ENCODE results near the gene FOS.

DNA sequence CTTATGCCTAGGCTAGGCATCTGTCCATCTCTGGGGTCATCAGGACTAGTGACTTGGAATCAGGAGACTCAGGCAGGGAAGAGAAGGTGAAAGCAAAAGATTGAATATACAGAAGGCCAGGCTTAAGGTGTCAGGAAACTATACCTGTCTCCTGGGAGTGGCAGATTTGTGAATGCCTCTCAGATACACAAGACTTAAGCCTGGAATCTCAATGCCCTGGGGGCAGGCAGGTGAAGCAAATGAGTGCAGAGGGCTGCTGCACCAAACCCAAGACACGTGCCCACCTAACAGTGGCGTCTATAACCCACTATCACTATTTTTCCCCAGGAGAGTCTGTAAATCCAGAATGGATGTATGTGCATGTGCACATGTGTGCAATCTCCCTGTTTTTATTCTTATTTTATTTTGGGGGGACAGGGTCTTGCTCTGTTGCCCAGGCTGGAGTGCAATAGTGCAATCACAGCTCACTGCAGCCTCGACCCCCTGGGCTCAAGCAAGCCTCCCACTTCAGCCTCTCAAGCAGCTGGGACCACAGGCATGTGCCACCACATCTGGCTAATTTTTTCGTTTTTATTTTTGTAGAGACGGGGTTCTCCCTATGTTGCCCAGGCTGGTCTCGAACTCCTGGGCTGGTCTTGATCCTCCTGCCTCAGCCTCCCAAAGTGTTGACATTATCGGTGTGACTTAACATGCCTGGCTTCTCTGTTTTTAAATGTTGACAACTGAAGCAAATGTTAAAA lies 31.9 kb upstream of the FOS start:
- TF ChIP-seq HNF4A (conservative IDR thresholded peaks at IDR 0.05): no peak
- TF ChIP-seq REST (IDR thresholded peaks at IDR 0.05): no peak
- no peak for TF ChIP-seq CTCF (IDR thresholded peaks at IDR 0.05; ENCODE audit: low read depth, low read length, missing input control)
- TF ChIP-seq MAX (IDR thresholded peaks at IDR 0.05): no peak
- TF ChIP-seq TAF1 (conservative IDR thresholded peaks at IDR 0.05): no peak
- no peak for TF ChIP-seq JUND (IDR thresholded peaks at IDR 0.05)
- TF ChIP-seq NR2F2 (IDR thresholded peaks at IDR 0.05): no peak
- TF ChIP-seq FOXA1 (IDR thresholded peaks at IDR 0.05): no peak
- TF ChIP-seq, protein P1, sequence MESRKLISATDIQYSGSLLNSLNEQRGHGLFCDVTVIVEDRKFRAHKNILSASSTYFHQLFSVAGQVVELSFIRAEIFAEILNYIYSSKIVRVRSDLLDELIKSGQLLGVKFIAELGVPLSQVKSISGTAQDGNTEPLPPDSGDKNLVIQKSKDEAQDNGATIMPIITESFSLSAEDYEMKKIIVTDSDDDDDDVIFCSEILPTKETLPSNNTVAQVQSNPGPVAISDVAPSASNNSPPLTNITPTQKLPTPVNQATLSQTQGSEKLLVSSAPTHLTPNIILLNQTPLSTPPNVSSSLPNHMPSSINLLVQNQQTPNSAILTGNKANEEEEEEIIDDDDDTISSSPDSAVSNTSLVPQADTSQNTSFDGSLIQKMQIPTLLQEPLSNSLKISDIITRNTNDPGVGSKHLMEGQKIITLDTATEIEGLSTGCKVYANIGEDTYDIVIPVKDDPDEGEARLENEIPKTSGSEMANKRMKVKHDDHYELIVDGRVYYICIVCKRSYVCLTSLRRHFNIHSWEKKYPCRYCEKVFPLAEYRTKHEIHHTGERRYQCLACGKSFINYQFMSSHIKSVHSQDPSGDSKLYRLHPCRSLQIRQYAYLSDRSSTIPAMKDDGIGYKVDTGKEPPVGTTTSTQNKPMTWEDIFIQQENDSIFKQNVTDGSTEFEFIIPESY (IDR thresholded peaks at IDR 0.05): no peak
- no peak for TF ChIP-seq RAD21 (IDR thresholded peaks at IDR 0.05)
- TF ChIP-seq SP1 (IDR thresholded peaks at IDR 0.05): no peak

Data from liver (tissue), 3 donors.